ENCODE results near the gene FOXN4. TPM values are rescaled to one million over a fixed set of nuclear protein-coding genes. Genes with fewer than 3 reads are reported as not detected.
"Not testable (repeated sequence)": the region's sequence is repeated elsewhere in the genome, so short reads cannot be mapped to it uniquely, and the experiment has no call there.

FOXN4 gene, protein sequence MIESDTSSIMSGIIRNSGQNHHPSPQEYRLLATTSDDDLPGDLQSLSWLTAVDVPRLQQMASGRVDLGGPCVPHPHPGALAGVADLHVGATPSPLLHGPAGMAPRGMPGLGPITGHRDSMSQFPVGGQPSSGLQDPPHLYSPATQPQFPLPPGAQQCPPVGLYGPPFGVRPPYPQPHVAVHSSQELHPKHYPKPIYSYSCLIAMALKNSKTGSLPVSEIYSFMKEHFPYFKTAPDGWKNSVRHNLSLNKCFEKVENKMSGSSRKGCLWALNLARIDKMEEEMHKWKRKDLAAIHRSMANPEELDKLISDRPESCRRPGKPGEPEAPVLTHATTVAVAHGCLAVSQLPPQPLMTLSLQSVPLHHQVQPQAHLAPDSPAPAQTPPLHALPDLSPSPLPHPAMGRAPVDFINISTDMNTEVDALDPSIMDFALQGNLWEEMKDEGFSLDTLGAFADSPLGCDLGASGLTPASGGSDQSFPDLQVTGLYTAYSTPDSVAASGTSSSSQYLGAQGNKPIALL
- 0.15 TPM for polyA plus RNA-seq (ENCODE audit: insufficient read length)

DNA sequence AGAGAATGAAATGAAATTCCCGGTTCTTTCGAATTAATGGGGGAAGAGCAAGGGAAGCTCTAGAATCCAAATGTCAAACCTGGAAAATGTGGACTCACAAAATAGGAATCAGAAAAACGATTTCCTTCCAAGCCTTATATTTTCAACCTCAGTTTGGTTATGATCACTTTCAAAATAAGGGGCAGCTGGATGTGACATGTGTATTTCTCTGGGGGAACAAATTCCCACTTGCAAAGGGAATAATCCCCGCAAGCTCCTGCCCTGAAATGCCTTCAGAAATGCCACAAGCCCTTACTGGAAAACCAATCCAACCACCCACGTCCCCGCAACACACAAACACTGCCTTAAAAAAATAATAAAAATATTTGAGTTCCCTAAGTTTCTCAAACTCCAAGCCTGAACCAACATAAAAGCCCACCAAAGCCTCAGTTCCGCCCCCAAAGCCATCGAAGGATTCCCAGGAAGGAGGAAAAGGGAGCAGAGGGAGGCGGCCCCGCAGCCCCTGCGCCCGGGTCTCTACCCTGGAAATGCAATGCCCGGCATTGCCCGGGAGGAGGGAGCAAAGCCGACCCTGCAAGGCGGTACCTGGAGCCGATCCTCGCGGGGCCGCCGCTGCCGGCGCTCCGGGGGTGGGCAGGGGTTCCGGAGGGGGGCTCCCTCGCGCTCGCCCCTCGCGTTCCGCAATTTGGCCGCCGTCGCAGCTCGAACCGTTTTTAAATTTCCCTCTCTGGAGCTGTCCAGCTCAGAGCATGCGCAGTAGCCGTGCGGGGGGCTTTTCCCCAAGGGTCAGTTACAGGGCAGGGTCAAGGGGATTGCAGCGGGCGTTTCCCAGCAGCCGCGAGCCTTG lies at the start of gene FOXN4:
Gene FOXN4 (minus strand): TSS at position 751 of the 847 bp plus-strand sequence. CDS start 963 bp downstream, outside the sequence.
- no peak for DNase-seq (ENCODE audit: low read depth)

DNA sequence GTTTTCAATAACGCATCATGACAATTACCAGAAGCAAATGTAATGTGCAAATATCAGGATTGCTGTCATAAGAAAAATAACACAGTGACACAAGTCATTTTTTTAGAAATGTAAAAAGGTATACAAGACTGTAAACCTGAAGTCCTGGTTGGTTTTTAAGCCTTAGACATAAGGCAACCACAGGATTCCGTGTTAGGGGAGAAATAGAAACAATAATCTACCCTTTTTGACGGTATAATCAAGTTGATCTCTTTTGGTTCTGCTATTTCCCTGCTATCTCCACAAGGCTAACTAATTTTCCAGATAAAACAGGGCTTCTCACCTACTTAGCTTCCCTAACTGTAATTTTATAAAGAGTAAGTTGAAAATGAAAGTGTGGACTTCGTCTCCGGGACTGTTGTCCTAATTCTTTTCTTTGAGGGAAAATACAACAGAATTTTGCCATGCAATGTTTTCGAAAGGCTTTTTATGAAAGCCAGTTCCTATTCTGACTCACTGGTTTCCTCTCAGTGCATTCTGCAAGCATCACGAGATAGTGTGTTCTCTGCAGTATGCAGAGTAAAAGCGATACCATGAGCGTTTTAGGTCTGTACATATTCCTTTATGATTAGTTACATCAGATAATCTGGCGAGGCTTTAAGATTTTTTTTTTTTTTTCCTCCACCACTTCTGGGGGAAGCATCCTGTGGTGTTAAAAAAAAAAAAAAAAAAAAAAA lies 49.2 kb upstream of the FOXN4 start:
- DNase-seq (ENCODE audit: low read depth): no peak

DNA sequence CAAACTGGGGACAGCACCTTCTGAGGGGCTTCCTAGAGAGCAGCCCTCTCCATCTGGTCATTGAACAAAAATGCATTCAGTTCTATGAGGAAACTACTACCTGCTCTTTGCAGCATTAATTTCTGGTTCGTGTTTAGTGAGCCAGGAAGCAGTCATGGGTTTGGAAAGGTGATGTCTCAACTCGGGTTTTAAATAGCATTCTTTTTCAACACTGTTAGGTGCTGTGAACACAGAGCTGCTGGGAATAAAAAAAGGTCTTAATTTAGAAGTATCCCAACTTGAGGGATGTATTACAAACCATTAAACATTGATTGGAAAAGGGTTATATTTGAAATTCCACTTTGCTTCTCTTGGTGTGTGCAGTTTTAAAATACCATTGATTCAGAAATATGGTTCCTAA lies 47.9 kb upstream of the FOXN4 start:
- DNase-seq (ENCODE audit: low read depth): no peak

DNA sequence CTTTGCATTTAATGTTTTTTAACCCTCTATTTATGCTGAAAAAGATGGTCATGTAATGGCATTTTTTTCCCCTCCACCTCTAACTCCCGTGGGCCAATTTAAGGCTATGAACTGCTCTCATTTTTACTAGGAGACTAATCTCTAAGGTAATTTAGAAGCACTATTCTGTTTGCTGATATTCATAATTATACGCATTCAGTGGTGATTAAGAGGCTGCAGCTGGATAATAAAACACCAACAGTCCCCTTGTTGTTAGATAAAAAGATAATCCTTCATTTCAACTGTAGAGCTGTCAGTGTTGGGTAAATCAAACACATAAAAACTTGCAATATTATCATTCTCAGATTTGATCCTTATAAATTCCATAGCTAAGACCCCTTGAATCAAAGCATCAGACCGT lies 47.5 kb upstream of the FOXN4 start:
- no peak for DNase-seq (ENCODE audit: low read depth)

DNA sequence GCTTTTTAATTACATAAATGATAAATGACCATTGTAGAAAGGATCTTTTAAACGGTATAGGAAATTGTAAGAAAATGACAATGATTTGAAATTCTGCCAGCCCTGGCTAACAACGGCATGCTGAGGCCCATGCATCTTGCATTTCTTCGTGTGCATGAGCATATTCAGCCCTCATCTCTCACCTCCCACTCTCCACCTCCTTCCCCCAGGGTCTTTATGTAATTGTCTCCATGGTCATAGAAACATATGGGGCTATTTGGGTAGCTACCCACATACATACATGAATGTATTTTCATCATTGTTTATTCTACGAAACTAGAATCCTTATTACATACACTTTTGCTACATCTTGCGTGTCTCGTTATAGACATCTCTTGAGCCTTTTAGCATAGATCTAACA lies 43.1 kb upstream of the FOXN4 start:
- DNase-seq (ENCODE audit: low read depth): no peak

DNA sequence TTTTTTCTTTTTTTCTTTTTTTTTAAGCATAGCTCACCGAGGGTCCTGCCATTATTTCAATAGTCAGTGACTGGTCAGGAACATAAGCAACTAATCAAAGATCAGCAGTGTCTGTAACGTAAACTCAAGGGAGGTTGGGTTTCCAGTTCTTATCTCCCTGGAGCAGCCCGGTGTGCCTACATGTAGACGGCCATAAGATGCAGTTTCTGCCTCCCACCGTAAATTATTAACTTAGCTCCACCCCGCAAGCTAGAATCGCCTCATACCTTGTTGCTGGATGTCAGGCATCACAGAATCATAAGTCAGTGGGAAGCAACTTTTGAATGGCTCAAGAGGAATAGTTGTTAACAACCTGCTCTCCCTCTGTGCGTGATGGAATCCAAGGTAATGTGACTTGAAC lies 38.5 kb upstream of the FOXN4 start, which contains the start of gene MYO1H:
Gene MYO1H (plus strand): TSS at position 312 of the 400 bp plus-strand sequence. CDS start 61 bp downstream, at position 373.
- no peak for DNase-seq (ENCODE audit: low read depth)

DNA sequence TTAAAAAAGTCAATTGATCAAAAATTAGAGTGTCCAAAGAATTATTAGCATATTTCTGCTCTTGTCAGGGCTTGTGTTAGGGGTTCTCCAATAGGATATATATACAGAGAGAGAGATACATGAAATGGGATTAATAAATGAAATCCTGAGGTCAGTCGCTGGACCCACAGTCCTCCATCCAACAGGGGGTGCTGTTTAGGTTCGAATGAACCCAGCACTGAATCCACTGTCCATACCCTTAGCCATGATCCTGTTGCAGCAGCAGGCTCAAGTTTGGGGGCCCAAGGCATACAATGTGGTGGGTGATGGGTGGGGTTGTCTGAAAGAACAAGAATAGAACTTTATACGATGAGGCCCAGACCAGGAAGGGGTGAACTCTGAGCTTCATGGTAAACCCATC lies 37.8 kb upstream of the FOXN4 start:
- DNase-seq (ENCODE audit: low read depth): no peak

DNA sequence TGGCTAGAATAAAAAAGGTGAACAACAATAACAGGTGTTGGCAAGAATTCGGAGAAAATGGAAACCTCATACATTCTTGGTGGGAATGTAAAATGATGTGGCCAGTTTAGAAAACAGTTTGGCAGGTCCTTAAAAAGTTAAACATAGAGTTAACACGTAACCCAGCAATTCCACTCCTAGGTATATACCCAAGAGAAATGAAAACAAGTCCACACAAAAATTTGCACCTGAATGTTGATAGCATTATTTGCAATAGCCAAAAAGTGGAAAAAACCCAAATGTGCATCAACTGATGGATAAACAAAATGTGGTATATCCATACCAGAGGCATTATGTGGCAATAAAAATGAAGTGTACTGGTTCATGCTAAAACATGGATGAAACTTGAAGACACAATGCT lies 36.3 kb upstream of the FOXN4 start:
- no peak for DNase-seq (ENCODE audit: low read depth)

DNA sequence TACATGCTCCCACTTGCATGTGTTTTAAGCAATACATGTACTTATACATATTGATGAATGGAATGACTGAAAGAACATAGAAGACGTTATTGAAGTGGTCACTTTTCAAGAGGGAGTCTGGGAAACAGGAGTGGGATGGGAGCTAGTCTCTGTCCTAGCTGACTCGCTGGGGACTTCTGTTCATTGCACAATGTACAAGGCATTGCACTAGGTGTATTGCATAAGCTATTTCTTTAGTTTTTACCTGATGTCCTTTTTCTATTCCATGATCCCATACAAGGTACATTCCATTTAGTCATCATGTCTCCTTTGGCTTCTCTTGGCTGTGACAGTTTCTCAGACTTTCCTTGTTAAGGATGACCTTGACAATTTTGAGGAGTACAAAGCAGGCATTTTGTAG lies 34.6 kb upstream of the FOXN4 start:
- DNase-seq (ENCODE audit: low read depth): no peak

DNA sequence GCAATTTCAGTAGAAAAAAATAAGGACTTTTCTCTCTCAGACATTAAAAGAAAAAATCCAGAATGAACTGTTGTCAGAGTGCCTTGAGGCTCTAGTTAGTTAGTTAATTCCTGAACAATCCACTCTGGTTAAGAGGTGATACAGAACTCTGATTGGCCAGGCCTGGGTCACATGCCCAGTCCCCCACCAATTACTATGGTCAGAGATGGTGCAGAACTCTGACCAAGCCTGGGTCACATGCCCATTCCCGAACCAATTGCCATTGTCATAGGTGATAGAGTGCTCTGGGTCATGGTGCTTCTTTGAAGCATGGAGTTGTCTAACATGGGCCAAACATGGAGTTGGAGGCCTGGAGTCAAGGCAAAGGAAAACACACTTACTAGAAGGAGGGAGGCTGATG lies 27.5 kb upstream of the FOXN4 start:
- DNase-seq (ENCODE audit: low read depth): no peak

DNA sequence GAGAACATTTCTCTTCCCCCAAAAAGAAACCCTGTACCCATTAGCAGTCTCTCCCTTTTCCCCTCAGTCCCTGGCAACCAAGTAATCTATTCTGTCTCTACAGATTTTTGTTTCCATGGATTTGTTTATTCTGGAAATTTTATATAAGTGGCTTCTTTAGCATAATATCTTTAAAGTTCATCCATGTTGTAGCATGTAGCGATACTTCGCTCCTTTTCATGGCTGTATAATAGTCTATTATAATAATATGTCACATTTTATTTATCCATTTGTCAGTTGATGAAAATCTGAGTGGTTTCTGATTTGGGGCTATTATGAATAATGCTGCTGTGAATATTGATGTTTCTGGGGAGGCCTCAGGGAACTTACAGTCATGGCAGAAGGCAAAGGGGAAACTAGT lies 25.8 kb upstream of the FOXN4 start:
- DNase-seq (ENCODE audit: low read depth): no peak

DNA sequence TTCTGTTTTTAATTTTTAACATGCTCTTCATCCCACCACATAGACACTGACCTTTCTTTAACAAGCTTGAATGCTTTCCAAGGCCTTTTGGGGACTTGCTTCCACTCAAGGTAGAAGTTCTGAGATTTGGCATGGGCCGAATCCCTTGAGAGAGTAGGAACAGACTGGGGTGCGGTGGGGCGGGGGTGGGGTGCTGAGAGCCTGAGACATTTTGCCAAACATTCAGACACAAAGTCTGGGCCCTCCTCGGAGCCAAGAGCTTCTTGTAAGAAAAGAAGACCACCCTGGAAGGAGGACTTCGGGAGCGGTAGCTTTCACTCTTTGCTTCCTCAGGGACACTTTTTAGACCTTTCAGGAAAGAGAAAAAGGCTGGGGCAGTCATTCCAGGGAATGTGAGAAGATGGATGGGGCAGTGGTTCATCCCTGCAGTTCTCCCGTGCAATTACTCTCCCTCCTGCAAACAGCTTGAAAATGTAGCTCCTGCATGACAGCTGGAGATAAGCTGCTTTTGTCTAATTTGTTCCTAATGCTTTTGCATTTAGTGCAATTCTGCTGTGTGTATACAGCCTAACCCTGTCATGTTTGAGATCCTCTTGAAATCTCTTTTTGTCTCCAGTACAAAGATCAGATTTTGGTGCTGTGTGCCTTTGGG lies 22.3 kb upstream of the FOXN4 start:
- DNase-seq (ENCODE audit: low read depth): no peak

DNA sequence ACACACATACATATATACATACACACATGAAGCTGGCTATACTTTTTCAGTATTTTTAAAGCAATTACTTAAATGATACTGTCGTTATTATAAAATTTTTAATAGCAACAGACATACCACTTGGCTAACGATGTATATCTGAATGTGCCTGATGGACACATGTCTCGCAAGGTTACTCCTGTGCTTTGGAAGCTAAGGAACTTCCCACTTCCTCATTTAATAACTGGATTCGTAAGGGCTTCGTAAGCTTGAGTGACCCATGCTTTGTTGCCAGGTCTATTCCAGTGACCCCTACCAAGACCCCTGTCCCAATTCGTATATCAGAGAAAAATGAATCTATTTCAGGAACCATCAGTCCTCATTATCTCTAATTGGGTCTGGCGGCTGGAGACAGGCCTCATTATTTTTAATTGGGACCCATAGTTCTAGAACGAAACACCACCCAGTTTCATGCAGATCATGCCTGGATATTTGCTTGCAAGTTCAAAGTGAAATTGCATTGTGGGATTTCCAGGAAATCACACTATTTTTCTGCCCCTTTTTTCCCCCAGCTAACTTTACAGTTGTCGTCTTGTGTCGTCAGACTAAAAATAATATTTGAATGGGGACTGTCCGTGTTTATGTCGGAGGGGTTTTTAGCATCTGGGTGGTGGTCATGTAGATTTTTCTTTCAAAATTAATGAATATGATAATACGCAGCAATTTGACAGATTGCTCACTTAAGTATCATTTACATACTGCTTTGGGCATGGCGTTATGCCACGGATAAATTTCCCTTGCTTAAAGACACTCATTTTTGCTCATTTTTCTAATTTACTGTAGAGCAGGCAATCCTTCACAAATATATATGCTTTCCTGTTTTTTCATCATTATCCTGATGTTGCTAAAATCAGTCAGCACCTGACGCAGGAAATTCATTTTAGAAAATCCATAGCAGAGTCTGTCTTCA lies 21.5 kb upstream of the FOXN4 start:
- DNase-seq (ENCODE audit: low read depth): no peak

DNA sequence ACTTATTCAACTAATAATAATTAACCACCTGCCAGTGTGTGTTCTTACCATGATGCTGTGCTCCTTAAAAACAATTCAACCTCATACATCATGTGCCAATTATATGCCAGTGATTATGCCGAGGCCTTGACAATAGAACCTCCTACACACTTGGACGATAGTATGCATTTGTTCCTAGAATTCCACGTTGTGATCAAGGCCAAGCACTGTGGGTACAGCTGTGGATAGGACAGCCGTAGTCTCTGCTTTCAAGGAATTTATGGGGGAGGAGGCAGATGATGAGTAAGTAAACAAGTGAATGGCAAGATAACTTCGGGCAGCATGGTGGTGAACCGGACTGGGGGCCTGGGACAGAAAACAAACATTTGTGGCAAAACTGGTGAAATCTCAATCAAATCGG lies 20.6 kb upstream of the FOXN4 start:
- no peak for DNase-seq (ENCODE audit: low read depth)

DNA sequence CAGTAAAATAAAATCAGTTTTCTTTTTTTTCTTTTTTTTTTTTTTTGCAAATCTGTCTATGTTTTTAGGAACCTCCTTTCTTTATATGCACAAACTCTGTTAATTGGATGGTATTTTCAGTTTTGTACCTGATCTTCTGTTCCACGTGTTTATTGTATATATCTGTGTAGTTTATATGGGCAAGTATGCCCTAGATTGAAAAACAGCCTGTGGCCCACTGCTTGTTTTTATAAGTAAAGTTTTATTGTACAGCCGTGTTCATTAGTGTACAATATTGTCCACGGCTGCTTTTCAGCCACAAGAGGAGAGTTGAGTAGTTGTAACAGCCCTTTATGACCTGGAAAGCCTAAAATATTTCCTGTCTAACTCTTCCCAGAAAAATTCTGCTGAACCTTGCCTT lies 19.9 kb upstream of the FOXN4 start:
- no peak for DNase-seq (ENCODE audit: low read depth)

DNA sequence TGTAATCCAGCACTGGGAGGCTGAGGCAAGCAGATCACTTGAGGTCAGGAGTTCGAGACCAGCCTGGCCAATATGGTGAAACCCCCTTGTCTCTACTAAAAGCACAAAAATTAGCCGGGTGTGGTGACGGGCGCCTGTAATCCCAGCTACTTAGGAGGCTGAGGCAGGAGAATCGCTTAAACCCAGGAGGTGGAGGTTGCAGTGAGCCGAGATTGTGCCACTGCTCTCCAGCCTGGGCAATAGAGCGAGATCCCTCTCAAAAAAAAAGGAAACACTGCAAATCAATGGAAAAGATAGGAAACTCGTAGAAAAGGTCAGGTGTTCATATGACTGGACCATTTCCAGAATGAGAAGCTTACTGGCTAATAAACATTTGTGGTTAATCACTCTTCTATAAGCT lies 12.2 kb upstream of the FOXN4 start:
- not testable (repeated sequence) for DNase-seq (ENCODE audit: low read depth)

DNA sequence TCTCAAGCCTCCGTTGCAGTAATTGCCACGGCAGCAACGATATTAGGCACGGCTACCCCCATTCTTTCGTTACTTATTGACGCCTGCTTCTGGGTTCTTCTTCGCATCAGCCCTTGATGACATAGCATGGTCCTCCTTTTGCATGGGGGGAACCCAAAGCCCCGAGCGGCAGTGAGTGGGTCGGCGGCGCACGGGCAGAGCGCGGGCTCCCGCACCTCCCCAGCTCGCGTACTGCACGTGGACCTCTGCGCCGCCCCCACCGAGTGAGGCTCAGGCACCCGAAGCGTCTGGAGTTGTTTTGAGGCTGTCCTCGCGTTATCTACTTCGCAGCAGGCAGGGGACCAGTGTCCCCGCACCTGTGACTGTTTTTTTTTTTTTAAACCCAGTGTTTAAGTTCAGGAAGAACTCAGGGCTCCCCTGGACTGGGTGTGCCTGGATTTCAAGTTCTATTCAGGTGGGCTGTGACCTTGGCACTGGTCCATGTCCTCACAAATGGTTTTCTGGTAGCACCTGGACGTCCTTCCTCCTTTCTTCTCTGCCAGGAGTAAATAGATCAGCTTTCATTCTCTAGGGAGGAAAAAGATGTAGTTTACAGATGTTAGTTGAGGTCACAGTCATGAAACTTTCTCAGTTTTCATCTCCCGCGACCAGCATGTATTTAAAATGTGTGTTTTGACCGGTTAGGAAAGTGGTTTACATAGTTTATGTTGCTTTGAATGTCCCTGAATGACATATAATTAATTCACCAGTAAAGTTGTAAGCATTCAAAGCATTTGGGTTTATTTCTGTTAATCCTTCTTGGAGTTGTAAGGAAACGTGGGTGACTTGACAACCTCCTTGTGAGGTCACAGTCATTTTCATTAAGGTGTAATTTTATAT lies 1.4 kb upstream of the FOXN4 start:
- DNase-seq (ENCODE audit: low read depth): no peak

DNA sequence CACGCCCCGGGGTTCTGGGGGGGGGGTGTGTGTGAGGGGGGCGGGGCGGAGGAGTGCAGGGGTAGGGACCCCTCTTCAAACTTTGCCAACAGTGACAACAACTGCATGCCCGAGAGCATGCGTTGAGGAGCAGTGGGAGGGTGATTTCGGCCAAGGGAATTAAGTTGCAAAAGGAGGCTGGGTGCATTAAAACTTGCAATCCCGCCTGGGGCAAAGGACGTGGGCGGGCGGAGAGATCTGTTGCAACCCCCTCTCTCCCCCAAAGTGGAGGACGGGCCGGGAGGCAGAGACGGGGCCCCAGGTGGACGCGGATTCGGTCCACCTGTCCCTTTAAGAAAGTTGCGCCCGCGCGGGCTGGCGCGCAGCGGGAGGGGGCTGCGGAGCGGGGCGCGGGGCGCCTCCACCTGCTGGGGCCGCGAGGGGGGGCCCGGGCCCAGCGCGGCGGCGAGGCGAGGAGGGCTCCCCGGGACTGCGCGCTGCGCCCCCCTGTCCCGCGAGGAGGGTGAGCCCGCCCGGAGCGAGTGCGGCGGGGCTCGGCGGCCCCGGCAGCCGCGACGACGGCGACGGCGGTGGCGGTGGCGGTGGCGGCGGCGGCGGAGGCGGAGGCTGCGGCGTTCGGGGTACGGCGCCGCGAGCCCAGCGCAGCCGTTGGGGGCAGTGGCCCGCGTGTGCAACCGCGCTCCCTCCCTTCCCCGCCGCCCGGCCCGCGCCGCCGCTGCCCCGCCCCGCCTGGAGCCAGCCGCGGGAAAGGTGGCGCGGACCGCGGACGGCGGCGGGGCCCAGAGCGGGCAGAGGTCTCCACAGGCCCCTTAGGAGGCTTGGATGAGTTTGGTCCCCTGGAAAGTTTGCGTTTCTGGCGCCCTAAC lies 530 bp upstream of the FOXN4 start:
- DNase-seq (ENCODE audit: low read depth): no peak

Measured in forelimb muscle (tissue), 1 donor.